Liver (tissue), 3 donors: ENCODE data around the gene MAP3K10.

Experiments
- EGR1 ChIP-seq, 2 donors: IDR thresholded peaks; 2 replicates each; pipeline ENCODE4 v1.6.1; 2016 to 2018; ENCODE audit warnings: antibody characterized with exemption in 2 of 2, low read depth in 2 of 2
- FOXA1 ChIP-seq: IDR thresholded peaks from 2 replicates; pipeline ENCODE4 v1.6.1; 2016; ENCODE audit warnings: antibody characterized with exemption
- HNF4A ChIP-seq, 2 donors: conservative IDR thresholded peaks; 2 replicates each; pipeline ENCODE4 v1.6.1; 2016; ENCODE audit warnings: antibody characterized with exemption in 2 of 2, mild to moderate bottlenecking in 2 of 2
- HNF4G ChIP-seq: IDR thresholded peaks from 2 replicates; pipeline ENCODE4 v1.6.1; 2016; ENCODE audit warnings: antibody characterized with exemption
- NR2F2 ChIP-seq: IDR thresholded peaks from 2 replicates; pipeline ENCODE4 v1.6.1; 2016; ENCODE audit warnings: antibody characterized with exemption
- RXRA ChIP-seq, 2 donors: IDR thresholded peaks; 2 replicates each; pipeline ENCODE4 v1.6.1; 2017 to 2018; ENCODE audit warnings: antibody characterized with exemption in 2 of 2, mild to moderate bottlenecking in 1 of 2
- SP1 ChIP-seq: IDR thresholded peaks from 2 replicates; pipeline ENCODE4 v1.6.1; 2018; ENCODE audit warnings: antibody characterized with exemption, mild to moderate bottlenecking
- TAF1 ChIP-seq: conservative IDR thresholded peaks from 2 replicates; pipeline ENCODE4 v1.6.1; 2016; ENCODE audit warnings: antibody characterized with exemption, mild to moderate bottlenecking
- TF ChIP-seq, protein P1 (sequence below): IDR thresholded peaks from 2 replicates; pipeline ENCODE4 v1.6.1; 2016; ENCODE audit warnings: antibody characterized with exemption
- TF ChIP-seq, protein P2 (sequence below): fragments of 150-350 bp; IDR thresholded peaks from 2 replicates; pipeline ENCODE4 v1.5.1; 2017; ENCODE audit warnings: improper control_type of control experiment, low read depth, low read length; ENCODE audit not compliant: missing input control
- TF ChIP-seq, protein P3 (sequence below): IDR thresholded peaks from 2 replicates; pipeline ENCODE4 v1.6.1; 2016; ENCODE audit warnings: antibody characterized with exemption
- TF ChIP-seq, protein P4 (sequence below): IDR thresholded peaks from 2 replicates; pipeline ENCODE4 v1.6.1; 2016; ENCODE audit warnings: antibody characterized with exemption, mild to moderate bottlenecking
- TF ChIP-seq, protein P5 (sequence below): IDR thresholded peaks from 2 replicates; pipeline ENCODE4 v1.6.1; 2016; ENCODE audit warnings: antibody characterized with exemption
- donor health status: healthy.
- donor health status: healthy.

DNA sequence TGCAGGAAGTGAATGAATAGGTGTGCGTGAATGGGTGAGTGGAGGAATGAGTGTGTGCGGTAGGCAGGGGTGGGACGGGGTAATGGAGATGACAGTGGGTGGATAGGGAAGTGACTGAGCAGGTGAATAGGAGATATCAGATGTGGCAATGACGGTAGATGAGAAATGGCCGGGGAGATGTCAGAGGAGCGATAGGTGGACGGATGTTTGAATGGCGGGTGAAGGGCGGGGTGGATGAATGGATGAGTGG lies 25.5 kb downstream of the MAP3K10 start:
- TF ChIP-seq, protein P1, sequence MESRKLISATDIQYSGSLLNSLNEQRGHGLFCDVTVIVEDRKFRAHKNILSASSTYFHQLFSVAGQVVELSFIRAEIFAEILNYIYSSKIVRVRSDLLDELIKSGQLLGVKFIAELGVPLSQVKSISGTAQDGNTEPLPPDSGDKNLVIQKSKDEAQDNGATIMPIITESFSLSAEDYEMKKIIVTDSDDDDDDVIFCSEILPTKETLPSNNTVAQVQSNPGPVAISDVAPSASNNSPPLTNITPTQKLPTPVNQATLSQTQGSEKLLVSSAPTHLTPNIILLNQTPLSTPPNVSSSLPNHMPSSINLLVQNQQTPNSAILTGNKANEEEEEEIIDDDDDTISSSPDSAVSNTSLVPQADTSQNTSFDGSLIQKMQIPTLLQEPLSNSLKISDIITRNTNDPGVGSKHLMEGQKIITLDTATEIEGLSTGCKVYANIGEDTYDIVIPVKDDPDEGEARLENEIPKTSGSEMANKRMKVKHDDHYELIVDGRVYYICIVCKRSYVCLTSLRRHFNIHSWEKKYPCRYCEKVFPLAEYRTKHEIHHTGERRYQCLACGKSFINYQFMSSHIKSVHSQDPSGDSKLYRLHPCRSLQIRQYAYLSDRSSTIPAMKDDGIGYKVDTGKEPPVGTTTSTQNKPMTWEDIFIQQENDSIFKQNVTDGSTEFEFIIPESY: no peak
- TF ChIP-seq, protein P2, sequence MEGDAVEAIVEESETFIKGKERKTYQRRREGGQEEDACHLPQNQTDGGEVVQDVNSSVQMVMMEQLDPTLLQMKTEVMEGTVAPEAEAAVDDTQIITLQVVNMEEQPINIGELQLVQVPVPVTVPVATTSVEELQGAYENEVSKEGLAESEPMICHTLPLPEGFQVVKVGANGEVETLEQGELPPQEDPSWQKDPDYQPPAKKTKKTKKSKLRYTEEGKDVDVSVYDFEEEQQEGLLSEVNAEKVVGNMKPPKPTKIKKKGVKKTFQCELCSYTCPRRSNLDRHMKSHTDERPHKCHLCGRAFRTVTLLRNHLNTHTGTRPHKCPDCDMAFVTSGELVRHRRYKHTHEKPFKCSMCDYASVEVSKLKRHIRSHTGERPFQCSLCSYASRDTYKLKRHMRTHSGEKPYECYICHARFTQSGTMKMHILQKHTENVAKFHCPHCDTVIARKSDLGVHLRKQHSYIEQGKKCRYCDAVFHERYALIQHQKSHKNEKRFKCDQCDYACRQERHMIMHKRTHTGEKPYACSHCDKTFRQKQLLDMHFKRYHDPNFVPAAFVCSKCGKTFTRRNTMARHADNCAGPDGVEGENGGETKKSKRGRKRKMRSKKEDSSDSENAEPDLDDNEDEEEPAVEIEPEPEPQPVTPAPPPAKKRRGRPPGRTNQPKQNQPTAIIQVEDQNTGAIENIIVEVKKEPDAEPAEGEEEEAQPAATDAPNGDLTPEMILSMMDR: no peak
- TF ChIP-seq, protein P3, sequence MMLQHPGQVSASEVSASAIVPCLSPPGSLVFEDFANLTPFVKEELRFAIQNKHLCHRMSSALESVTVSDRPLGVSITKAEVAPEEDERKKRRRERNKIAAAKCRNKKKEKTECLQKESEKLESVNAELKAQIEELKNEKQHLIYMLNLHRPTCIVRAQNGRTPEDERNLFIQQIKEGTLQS: no peak
- TF ChIP-seq RXRA (IDR thresholded peaks at IDR 0.05) (no peak), EGR1 (IDR thresholded peaks at IDR 0.05; ENCODE audit: low read depth in 2 of 2) (no peak), SP1 (no peak), TAF1 (no peak), HNF4A (conservative IDR thresholded peaks at IDR 0.05) (no peak), NR2F2 (no peak), HNF4G (no peak), FOXA1 (no peak)
- TF ChIP-seq, protein P4, sequence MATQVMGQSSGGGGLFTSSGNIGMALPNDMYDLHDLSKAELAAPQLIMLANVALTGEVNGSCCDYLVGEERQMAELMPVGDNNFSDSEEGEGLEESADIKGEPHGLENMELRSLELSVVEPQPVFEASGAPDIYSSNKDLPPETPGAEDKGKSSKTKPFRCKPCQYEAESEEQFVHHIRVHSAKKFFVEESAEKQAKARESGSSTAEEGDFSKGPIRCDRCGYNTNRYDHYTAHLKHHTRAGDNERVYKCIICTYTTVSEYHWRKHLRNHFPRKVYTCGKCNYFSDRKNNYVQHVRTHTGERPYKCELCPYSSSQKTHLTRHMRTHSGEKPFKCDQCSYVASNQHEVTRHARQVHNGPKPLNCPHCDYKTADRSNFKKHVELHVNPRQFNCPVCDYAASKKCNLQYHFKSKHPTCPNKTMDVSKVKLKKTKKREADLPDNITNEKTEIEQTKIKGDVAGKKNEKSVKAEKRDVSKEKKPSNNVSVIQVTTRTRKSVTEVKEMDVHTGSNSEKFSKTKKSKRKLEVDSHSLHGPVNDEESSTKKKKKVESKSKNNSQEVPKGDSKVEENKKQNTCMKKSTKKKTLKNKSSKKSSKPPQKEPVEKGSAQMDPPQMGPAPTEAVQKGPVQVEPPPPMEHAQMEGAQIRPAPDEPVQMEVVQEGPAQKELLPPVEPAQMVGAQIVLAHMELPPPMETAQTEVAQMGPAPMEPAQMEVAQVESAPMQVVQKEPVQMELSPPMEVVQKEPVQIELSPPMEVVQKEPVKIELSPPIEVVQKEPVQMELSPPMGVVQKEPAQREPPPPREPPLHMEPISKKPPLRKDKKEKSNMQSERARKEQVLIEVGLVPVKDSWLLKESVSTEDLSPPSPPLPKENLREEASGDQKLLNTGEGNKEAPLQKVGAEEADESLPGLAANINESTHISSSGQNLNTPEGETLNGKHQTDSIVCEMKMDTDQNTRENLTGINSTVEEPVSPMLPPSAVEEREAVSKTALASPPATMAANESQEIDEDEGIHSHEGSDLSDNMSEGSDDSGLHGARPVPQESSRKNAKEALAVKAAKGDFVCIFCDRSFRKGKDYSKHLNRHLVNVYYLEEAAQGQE: no peak
- TF ChIP-seq, protein P5, sequence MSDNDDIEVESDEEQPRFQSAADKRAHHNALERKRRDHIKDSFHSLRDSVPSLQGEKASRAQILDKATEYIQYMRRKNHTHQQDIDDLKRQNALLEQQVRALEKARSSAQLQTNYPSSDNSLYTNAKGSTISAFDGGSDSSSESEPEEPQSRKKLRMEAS: no peak
